Adipose tissue (tissue), 3 donors: ENCODE results near the gene ILF2. TPM values are rescaled to one million over a fixed set of nuclear protein-coding genes. Genes with fewer than 3 reads are reported as not detected.
"Not testable (repeated sequence)": the region's sequence is repeated elsewhere in the genome, so short reads cannot be mapped to it uniquely, and the experiment has no call there.

ENCODE experiments used
- H3K27ac ChIP-seq: one replicate; pipeline ENCODE4 v1.5.1; 2013; ENCODE audit warnings: low read depth, low read length
- WGBS, 3 donors: extraction: QIAGEN DNeasy Blood & Tissue Kit; methylation state at CpG; one replicate each; pipeline ENCODE4 v1.1.7; 2013; 5-methylcytosine and 5-hydroxymethylcytosine counted together
- polyA plus RNA-seq, 3 donors: library from polyadenylated mRNA; stranded (reverse); fragments of 200-250 nt; gene quantifications; one replicate each; pipeline ENCODE4 v1.2.3, GENCODE V29; 2013
- donor health status: healthy with polysubstance abuse.
- donor health status: Bipolar disorder and iron deficiency.
- donor health status: healthy.

ILF2 gene
- polyA plus RNA-seq, result 100 to 1,000 TPM in 1 of 3 donors, 10 to 100 TPM in 2; 56.3 to 111 (median 89.5) TPM

- no peak within 1 kb of the TSS for H3K27ac ChIP-seq
- WGBS, 3 donors, result 0 to 1% (median 0%) methylated on average over 35 of the region's 35 CpGs
Measured at GRCh38 chr1:153670859-153671627, at the start of gene ILF2. Gene ILF2 (minus strand): TSS chr1:153670993. CDS start chr1:153670922, 71 bp downstream.

GRCh38 chr1:153717330-153717729, 46.5 kb upstream of the ILF2 start:
- no peak overlapping the region for H3K27ac ChIP-seq
- 84 to 89% (median 87%) methylated on average over 3 of the region's 3 CpGs for WGBS, 3 donors

GRCh38 chr1:153716211-153716610, 45.4 kb upstream of the ILF2 start:
- H3K27ac ChIP-seq, result not testable (repeated sequence)
- WGBS, 3 donors, result 82 to 92% (median 90%) methylated on average over 5 of the region's 5 CpGs

GRCh38 chr1:153711026-153711425, 40.2 kb upstream of the ILF2 start:
- WGBS, 3 donors, result 54 to 74% (median 63%) methylated on average over 7 of the region's 7 CpGs

GRCh38 chr1:153705484-153705883, 34.7 kb upstream of the ILF2 start:
- no peak overlapping the region for H3K27ac ChIP-seq
- WGBS, 3 donors, result 90 to 97% (median 96%) methylated on average over 9 of the region's 9 CpGs

More at GRCh38 chr1:153711026-153711425, 40.2 kb upstream of the ILF2 start:
- H3K27ac ChIP-seq, result no peak overlapping the region

- WGBS, 3 donors, result 87 to 92% (median 91%) methylated on average over 6 of the region's 6 CpGs
- H3K27ac ChIP-seq, result no peak overlapping the region
Measured at GRCh38 chr1:153699768-153700167, 29.0 kb upstream of the ILF2 start.

- WGBS, 3 donors, result 74 to 87% (median 79%) methylated on average over 6 of the region's 6 CpGs
- H3K27ac ChIP-seq, result no peak overlapping the region
Measured at GRCh38 chr1:153698923-153699714, 28.3 kb upstream of the ILF2 start.

GRCh38 chr1:153698020-153698922, 27.5 kb upstream of the ILF2 start:
- 11 to 43% (median 17%) methylated on average over 28 to 29 of the region's 29 CpGs for WGBS, 3 donors
- H3K27ac ChIP-seq, result peak overlapping the region; percentile 93

GRCh38 chr1:153697191-153698019, 26.6 kb upstream of the ILF2 start:
- 39 to 58% (median 45%) methylated on average over 12 of the region's 12 CpGs for WGBS, 3 donors
- peak overlapping the region; percentile 93 for H3K27ac ChIP-seq

GRCh38 chr1:153696741-153697140, 25.9 kb upstream of the ILF2 start:
- no peak overlapping the region for H3K27ac ChIP-seq
- 56 to 76% (median 76%) methylated on average over 8 of the region's 8 CpGs for WGBS, 3 donors

- 76 to 94% (median 92%) methylated on average over 4 of the region's 4 CpGs for WGBS, 3 donors
- H3K27ac ChIP-seq, result no peak overlapping the region
Measured at GRCh38 chr1:153693466-153693865, 22.7 kb upstream of the ILF2 start.

GRCh38 chr1:153688736-153689328, 18.0 kb upstream of the ILF2 start:
- H3K27ac ChIP-seq, result no peak overlapping the region
- 83 to 90% (median 86%) methylated on average over 18 of the region's 18 CpGs for WGBS, 3 donors

- 81 to 88% (median 84%) methylated on average over 7 of the region's 7 CpGs for WGBS, 3 donors
- H3K27ac ChIP-seq, result no peak overlapping the region
Measured at GRCh38 chr1:153688276-153688675, 17.5 kb upstream of the ILF2 start.

GRCh38 chr1:153687346-153688125, 16.7 kb upstream of the ILF2 start:
- WGBS, 3 donors, result 80 to 90% (median 84%) methylated on average over 16 of the region's 16 CpGs
- no peak overlapping the region for H3K27ac ChIP-seq

- WGBS, 3 donors, result 71 to 84% (median 82%) methylated on average over 11 of the region's 11 CpGs
Measured at GRCh38 chr1:153685544-153686340, 14.9 kb upstream of the ILF2 start.

GRCh38 chr1:153684892-153685291, 14.1 kb upstream of the ILF2 start:
- no peak overlapping the region for H3K27ac ChIP-seq
- 52 to 92% (median 88%) methylated on average over 12 of the region's 12 CpGs for WGBS, 3 donors

More at GRCh38 chr1:153685544-153686340, 14.9 kb upstream of the ILF2 start:
- H3K27ac ChIP-seq, result no peak overlapping the region
